ENCODE measurements around the gene BMP2.

The BMP2 gene

DNA sequence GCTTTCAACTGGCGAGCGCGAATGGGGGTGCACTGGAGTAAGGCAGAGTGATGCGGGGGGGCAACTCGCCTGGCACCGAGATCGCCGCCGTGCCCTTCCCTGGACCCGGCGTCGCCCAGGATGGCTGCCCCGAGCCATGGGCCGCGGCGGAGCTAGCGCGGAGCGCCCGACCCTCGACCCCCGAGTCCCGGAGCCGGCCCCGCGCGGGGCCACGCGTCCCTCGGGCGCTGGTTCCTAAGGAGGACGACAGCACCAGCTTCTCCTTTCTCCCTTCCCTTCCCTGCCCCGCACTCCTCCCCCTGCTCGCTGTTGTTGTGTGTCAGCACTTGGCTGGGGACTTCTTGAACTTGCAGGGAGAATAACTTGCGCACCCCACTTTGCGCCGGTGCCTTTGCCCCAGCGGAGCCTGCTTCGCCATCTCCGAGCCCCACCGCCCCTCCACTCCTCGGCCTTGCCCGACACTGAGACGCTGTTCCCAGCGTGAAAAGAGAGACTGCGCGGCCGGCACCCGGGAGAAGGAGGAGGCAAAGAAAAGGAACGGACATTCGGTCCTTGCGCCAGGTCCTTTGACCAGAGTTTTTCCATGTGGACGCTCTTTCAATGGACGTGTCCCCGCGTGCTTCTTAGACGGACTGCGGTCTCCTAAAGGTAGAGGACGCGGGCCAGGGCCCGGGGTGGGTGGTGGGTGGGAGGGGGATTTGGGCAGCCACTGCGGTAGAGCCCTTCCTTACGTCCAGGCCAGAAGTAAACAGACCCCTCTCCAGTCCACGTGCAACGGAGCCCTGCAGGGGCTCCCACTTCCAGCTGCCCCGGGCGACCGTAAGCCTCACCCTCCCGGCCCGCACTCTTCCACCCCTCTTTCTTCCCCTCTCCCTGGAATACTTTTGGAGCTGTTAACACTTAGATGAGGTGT, 998 bp downstream of the BMP2 start:
- DNase-seq (ENCODE audit: low read depth, low spot score): no peak

- DNase-seq (ENCODE audit: low read depth, low spot score): no peak
These were observed 2.7 kb downstream of the BMP2 start for GRCh38 chr20:6769903-6770785.

DNA sequence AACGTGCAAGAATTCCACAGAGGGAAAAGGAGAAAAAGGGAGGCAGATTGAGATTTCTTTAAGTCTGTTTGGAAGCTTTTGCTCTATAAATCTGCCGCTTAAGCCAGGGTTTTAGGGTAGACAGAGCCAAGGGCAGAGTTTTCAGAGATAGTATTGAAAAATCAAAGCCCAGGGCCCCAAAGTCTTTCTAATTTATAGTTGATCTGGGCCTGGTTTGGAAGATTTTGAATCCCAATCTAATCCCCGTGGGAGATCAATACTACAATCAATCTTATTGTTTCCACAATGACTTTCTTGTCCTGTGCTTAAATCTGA, 3.3 kb downstream of the BMP2 start:
- no peak for DNase-seq (ENCODE audit: low read depth, low spot score)

- DNase-seq (ENCODE audit: low read depth, low spot score): no peak
These were observed 13.1 kb downstream of the BMP2 start for GRCh38 chr20:6780433-6781190.

GRCh38 chr20:6783752-6784151, 16.3 kb downstream of the BMP2 start:
- no peak for DNase-seq (ENCODE audit: low read depth, low spot score)

DNA sequence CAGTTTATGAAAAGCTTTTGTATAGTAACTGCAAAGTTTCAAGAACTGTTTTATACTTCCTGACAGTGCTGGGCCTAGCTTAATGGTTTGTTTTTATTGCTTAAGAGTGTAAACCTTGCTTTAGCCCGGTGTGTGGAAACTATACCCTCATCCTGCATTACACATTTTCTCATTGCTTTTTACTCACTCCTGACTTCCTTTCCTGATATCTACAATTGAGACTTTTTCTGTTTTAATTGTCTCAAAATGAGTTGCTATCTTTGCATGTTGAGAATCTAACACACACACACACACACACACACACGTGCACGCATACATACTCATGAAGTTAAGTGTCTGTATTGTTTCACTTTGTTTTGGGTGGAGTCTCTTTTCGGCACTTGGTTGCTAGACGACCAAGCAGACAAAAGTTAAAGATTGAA, 16.7 kb downstream of the BMP2 start:
- no peak for DNase-seq (ENCODE audit: low read depth, low spot score)

GRCh38 chr20:6784767-6785166, 17.3 kb downstream of the BMP2 start:
- no peak for DNase-seq (ENCODE audit: low read depth, low spot score)

- no peak for DNase-seq (ENCODE audit: low read depth, low spot score)
These were observed 19.1 kb downstream of the BMP2 start for GRCh38 chr20:6786548-6786947.

DNA sequence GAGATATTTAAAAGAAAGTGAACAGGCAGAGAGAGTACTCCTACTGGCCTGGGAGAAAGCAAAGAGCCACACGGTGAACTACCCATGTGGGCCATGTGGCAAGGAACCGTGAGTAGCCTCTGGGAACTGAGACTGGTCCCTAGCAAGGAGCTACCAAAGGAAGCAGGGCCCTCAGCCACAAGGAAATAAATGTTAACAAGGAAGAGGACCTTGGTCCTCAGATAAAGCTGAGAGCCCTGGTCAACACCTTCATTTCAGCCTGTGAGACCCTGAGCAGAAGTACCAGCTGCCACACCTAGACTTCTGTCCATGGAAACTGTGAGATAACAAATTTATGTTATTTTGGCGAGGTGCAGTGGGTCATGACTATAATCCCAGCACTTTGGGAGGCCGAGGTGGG, 25.3 kb downstream of the BMP2 start:
- no peak for DNase-seq (ENCODE audit: low read depth, low spot score)

DNA sequence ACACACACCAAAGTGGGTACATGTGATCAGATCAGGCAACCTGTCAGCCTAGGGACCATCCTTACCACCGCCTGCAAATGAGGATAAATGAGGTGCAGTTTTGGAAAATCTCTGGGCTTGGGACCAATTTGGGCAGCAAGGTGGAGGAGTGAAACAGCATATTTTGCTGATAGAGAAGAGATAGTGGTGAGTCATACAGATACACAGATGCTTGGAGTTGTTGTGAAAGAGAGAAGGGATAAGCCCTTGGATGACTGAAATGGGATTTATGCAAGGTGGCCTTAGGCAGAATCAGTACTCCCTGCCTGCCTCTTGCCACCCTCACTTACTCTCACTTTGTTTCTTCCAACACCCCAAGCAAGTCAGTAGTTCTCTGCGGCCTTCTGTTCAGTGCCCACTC, 34.7 kb downstream of the BMP2 start:
- no peak for DNase-seq (ENCODE audit: low read depth, low spot score)

GRCh38 chr20:6806275-6806674, 38.8 kb downstream of the BMP2 start:
- DNase-seq (ENCODE audit: low read depth, low spot score): no peak

GRCh38 chr20:6811262-6812035, 44.0 kb downstream of the BMP2 start:
- DNase-seq (ENCODE audit: low read depth, low spot score): no peak

DNA sequence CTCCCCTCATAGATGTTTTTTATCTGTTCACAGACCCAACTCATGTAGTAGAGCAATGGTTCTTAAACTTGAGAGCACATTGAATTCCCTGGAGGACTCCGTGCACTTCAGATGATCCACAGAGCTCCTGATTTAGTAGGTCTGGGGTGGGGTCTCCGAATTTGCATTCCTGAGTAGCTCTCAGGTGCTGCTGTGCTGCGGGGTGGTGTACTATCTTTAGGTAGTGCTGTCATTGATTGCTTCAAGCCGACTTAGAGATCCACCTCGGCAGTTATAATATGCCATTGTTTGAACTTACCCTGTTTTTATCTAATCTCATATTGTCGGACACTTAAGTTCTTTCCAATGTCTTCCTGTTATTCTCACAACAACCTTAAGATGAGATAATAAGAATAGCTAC, 45.0 kb downstream of the BMP2 start:
- DNase-seq (ENCODE audit: low read depth, low spot score): no peak

- DNase-seq (ENCODE audit: low read depth, low spot score): no peak
These were observed 47.5 kb downstream of the BMP2 start for GRCh38 chr20:6814945-6815344.

DNA sequence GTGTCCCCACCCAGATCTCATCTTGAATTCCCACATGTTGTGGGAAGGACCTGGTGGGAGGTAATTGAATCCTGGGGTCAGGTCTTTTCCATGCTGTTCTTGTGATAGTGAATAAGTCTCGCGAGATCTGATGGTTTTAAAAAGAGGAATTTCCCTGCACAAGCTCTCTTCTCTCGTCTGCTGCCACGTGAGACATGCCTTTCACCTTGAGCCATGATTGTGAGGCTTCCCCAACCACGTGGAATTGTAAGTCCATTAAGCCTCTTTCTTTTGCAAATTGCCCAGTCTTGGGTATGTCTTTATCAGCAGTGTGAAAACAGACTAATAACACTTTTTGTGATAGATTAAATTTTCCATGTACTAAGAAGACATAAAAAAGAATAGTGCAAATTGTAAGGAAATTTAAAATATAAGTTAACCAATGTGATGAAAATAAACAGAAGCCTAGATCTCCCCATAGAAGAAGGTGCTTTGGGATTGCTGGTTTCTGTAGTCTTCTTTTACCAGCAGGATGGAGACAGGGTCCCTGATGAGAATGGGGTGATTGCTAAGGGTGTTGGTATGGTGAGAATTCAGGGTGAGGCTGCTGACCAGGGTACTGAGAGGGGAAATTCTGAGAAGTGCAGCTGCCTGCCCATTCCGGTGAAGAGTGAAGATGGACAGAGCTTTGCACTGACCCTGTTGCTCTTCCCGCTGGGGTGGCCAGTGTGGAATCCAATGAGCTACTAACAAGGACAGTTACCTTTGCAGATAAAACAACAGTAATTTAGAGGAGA, 50.7 kb downstream of the BMP2 start:
- no peak for DNase-seq (ENCODE audit: low read depth, low spot score)

GRCh38 chr20:6819599-6819998, 52.1 kb downstream of the BMP2 start:
- no peak for DNase-seq (ENCODE audit: low read depth, low spot score)

DNA sequence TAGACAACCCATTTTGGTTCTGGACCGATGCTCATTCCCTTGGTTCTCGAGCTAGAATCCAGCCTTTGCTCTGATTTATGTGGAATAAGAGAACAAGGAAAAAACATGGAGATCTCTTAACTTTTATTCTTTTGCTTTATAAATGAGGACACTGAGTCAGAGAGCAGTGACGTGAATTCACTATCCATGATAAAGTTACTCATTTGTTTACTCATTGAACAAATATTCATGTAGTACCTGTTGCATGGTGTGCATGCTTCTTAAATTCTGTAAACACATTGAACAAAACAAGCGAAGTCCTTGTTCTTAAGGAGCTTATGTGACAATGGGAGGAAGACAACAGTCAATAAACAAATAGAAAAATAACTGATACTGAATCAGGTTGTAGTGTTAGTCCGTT, 56.9 kb downstream of the BMP2 start:
- DNase-seq (ENCODE audit: low read depth, low spot score): no peak

DNA sequence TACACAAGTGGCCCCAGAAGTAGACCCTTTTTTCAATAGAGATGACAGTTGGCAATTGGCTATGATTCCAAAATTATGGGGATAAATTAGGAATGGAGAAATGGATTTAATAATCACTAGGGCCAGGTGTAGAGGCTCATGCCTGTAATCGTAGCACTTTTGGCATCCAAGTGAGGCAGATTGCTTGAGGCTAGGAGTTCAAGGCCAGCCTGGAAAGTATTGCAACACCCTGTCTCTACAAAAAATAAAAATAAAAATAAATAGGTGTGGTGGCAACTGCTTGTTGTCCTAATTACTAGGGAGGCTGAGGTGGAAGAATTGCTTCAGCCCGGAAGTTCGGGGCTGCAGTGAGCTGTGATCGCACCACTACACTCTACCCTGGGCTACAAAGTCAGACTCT, 60.0 kb downstream of the BMP2 start:
- DNase-seq (ENCODE audit: low read depth, low spot score): no peak

- DNase-seq (ENCODE audit: low read depth, low spot score): no peak
These were observed 61.4 kb downstream of the BMP2 start for GRCh38 chr20:6828794-6829423.

GRCh38 chr20:6829510-6830116, 62.1 kb downstream of the BMP2 start:
- DNase-seq (ENCODE audit: low read depth, low spot score): no peak

All from brain pericyte (primary cell).